Measurements from ENCODE around the gene ZFPL1.
A peak's percentile ranks its signal among the peaks of the same experiment; 100 is the strongest.

The ZFPL1 gene

GRCh38 chr11:65133724-65134123 lies 49.7 kb downstream of the ZFPL1 start:
- no peak for TF ChIP-seq TAF1 (IDR thresholded peaks at IDR 0.05; ENCODE audit: borderline replicate concordance, insufficient read depth, low read length)
- no peak for TF ChIP-seq SIN3A (IDR thresholded peaks at IDR 0.05; ENCODE audit: borderline replicate concordance, insufficient read depth, low read length)
- no peak for TF ChIP-seq POLR2AphosphoS5 (IDR thresholded peaks at IDR 0.05; ENCODE audit: low read depth, low read length)
- no peak for TF ChIP-seq REST (IDR thresholded peaks at IDR 0.05; ENCODE audit: insufficient read depth in 1 of 2, low read depth in 2 of 2, low read length in 2 of 2)
- TF ChIP-seq FOXP2 (optimal IDR thresholded peaks at IDR 0.05; ENCODE audit: borderline replicate concordance, extremely low read depth, extremely low read length, insufficient read depth), result no peak

- TF ChIP-seq SIN3A (IDR thresholded peaks at IDR 0.05; ENCODE audit: borderline replicate concordance, insufficient read depth, low read length), result peak; percentile 87; the same call in 1 of the 2 replicates
- 0 out of 2 replicates have a peak, but pooled peaks have one; percentile 34 for TF ChIP-seq TAF1 (IDR thresholded peaks at IDR 0.05; ENCODE audit: borderline replicate concordance, insufficient read depth, low read length)
- no peak for TF ChIP-seq REST (IDR thresholded peaks at IDR 0.05; ENCODE audit: insufficient read depth in 1 of 2, low read depth in 2 of 2, low read length in 2 of 2)
- peak; percentile 88 for TF ChIP-seq FOXP2 (optimal IDR thresholded peaks at IDR 0.05; ENCODE audit: borderline replicate concordance, extremely low read depth, extremely low read length, insufficient read depth)
- TF ChIP-seq POLR2AphosphoS5 (IDR thresholded peaks at IDR 0.05; ENCODE audit: low read depth, low read length), result peak; percentile 64
Observed at GRCh38 chr11:65134240-65134951, 50.4 kb downstream of the ZFPL1 start, which contains the start of gene SYVN1. Gene SYVN1 (minus strand): TSS chr11:65134519. CDS start chr11:65133601, 918 bp downstream.

GRCh38 chr11:65134952-65135632 lies 51.1 kb downstream of the ZFPL1 start:
- TF ChIP-seq POLR2AphosphoS5 (IDR thresholded peaks at IDR 0.05; ENCODE audit: low read depth, low read length), result peak; percentile 68; the same call in 1 of the 2 replicates
- no peak for TF ChIP-seq TAF1 (IDR thresholded peaks at IDR 0.05; ENCODE audit: borderline replicate concordance, insufficient read depth, low read length)
- no peak for TF ChIP-seq REST (IDR thresholded peaks at IDR 0.05; ENCODE audit: insufficient read depth in 1 of 2, low read depth in 2 of 2, low read length in 2 of 2)

- TF ChIP-seq FOXP2 (optimal IDR thresholded peaks at IDR 0.05; ENCODE audit: borderline replicate concordance, extremely low read depth, extremely low read length, insufficient read depth) (no peak), SIN3A (IDR thresholded peaks at IDR 0.05; ENCODE audit: borderline replicate concordance, insufficient read depth, low read length) (no peak), POLR2AphosphoS5 (IDR thresholded peaks at IDR 0.05; ENCODE audit: low read depth, low read length) (no peak), TAF1 (IDR thresholded peaks at IDR 0.05; ENCODE audit: borderline replicate concordance, insufficient read depth, low read length) (no peak), REST (IDR thresholded peaks at IDR 0.05; ENCODE audit: insufficient read depth in 1 of 2, low read depth in 2 of 2, low read length in 2 of 2) (no peak)
Observed at GRCh38 chr11:65135633-65136145, 51.7 kb downstream of the ZFPL1 start.

Measured in PFSK-1 (cell line).